Transverse colon (tissue), 4 donors: Measurements from ENCODE around the gene SPAG7.

Experiments
- EP300 ChIP-seq: sonication (generic); formaldehyde crosslinking; IDR thresholded peaks from one replicate; pipeline ENCODE4 v1.6.1; 2017; ENCODE audit warnings: antibody characterized with exemption, low read depth
- POLR2A ChIP-seq: fragments of 450-650 bp; IDR thresholded peaks from one replicate; pipeline ENCODE4 v1.6.1; 2016; ENCODE audit warnings: antibody characterized with exemption, mild to moderate bottlenecking, moderate library complexity
- POLR2AphosphoS5 ChIP-seq, 3 donors: sonication (generic); formaldehyde crosslinking; IDR thresholded peaks; one replicate each; pipeline ENCODE4 v1.6.1; 2016; ENCODE audit warnings: antibody characterized with exemption in 3 of 3
- TF ChIP-seq, protein P1 (sequence below), 5 experiments: fragments of 200-600 bp in 3 of 5; fragments of 450-650 bp in 2 of 5; sonication (generic) in 3 of 5; IDR thresholded peaks; 1 replicate in 2 of 5; 2 replicates in 3 of 5; pipeline ENCODE4 v1.5.1; 2016 to 2017; ENCODE audit warnings: antibody characterized with exemption in 5 of 5, inconsistent platforms in 3 of 5, mild to moderate bottlenecking in 2 of 5, moderate library complexity in 1 of 5

- TF ChIP-seq POLR2A, result no peak
- TF ChIP-seq, protein P1, sequence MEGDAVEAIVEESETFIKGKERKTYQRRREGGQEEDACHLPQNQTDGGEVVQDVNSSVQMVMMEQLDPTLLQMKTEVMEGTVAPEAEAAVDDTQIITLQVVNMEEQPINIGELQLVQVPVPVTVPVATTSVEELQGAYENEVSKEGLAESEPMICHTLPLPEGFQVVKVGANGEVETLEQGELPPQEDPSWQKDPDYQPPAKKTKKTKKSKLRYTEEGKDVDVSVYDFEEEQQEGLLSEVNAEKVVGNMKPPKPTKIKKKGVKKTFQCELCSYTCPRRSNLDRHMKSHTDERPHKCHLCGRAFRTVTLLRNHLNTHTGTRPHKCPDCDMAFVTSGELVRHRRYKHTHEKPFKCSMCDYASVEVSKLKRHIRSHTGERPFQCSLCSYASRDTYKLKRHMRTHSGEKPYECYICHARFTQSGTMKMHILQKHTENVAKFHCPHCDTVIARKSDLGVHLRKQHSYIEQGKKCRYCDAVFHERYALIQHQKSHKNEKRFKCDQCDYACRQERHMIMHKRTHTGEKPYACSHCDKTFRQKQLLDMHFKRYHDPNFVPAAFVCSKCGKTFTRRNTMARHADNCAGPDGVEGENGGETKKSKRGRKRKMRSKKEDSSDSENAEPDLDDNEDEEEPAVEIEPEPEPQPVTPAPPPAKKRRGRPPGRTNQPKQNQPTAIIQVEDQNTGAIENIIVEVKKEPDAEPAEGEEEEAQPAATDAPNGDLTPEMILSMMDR (IDR thresholded peaks at IDR 0.05), result no peak
- no peak for TF ChIP-seq EP300
- TF ChIP-seq POLR2AphosphoS5 (IDR thresholded peaks at IDR 0.05), result no peak
These were observed 47.1 kb downstream of the SPAG7 start for GRCh38 chr17:4920351-4921048.
